Natural killer cell treated with Interleukin-12 subunit alpha and Interleukin-12 subunit beta and Interleukin-15 and Interleukin-18, amount 100 ng/mL, for 72 hours (primary cell): Measurements from ENCODE around the gene KRTAP4-6. TPM values are rescaled to one million over a fixed set of nuclear protein-coding genes. Genes with fewer than 3 reads are reported as not detected.
"Not testable (repeated sequence)": the region's sequence is repeated elsewhere in the genome, so short reads cannot be mapped to it uniquely, and the experiment has no call there.

Source experiments
- ATAC-seq, 2 donors: fragments of 150-1000 bp; cut with Tn5 transposase in 1 of 2; sonication (Bioruptor Pico), chemical (Tn5 transposase) in 1 of 2; 2 replicates each; pipeline ENCODE4 v1.10.0; 2021
- DNase-seq: peaks from one replicate; pipeline ENCODE4 v3.0.0; 2022; ENCODE audit warnings: low spot score
- H3K27ac Mint-ChIP-seq, 2 donors: 1 replicate in 1 of 2; 2 replicates in 1 of 2; pipeline ENCODE4 v1.8.0; 2022; ENCODE audit warnings: mixed read lengths in 2 of 2, mild to moderate bottlenecking in 1 of 2, moderate library complexity in 1 of 2
- H3K27me3 Mint-ChIP-seq, 2 donors: 1 replicate in 1 of 2; 2 replicates in 1 of 2; pipeline ENCODE4 v1.8.0; 2022; ENCODE audit warnings: mixed read lengths in 2 of 2
- H3K36me3 Mint-ChIP-seq: one replicate; pipeline ENCODE4 v1.8.0; 2022; ENCODE audit warnings: mixed read lengths
- H3K4me1 Mint-ChIP-seq, 2 donors: 1 replicate in 1 of 2; 2 replicates in 1 of 2; pipeline ENCODE4 v1.8.0; 2022; ENCODE audit warnings: low read depth in 2 of 2, mixed read lengths in 2 of 2, mild to moderate bottlenecking in 1 of 2
- H3K4me3 Mint-ChIP-seq: one replicate; pipeline ENCODE4 v1.8.0; 2022; ENCODE audit warnings: mixed read lengths
- H3K9me3 Mint-ChIP-seq: 2 replicates; pipeline ENCODE4 v1.8.0; 2022; ENCODE audit warnings: mixed read lengths
- total RNA-seq, 2 donors: library from RNA; stranded (reverse); gene quantifications; one replicate each; pipeline ENCODE4 v1.2.3, GENCODE V29; 2022

KRTAP4-6 gene
- total RNA-seq, 2 donors from 2014 or later: not detected

- H3K27ac Mint-ChIP-seq: no peak within 1 kb of the TSS
- H3K27me3 Mint-ChIP-seq: peaks cover 27 to 41% of the 10 kb centered on the region in 2 donors
- no peak within 1 kb of the TSS for H3K4me3 Mint-ChIP-seq
- no peaks in the 10 kb centered on the region for H3K9me3 Mint-ChIP-seq
- ATAC-seq: no peak
- no peaks in the 10 kb centered on the region for H3K4me1 Mint-ChIP-seq
- no peak for DNase-seq
- H3K36me3 Mint-ChIP-seq: no peaks in the 10 kb centered on the region
Measured at GRCh38 chr17:41160648-41161047, 20.3 kb upstream of the KRTAP4-6 start, which contains the start of gene KRTAP4-4. TSS of gene KRTAP4-4 (minus strand) at chr17:41160748. CDS start at chr17:41160691, 57 bp downstream.

GRCh38 chr17:41160190-41160589, 19.8 kb upstream of the KRTAP4-6 start:
- H3K27ac Mint-ChIP-seq, H3K4me3 Mint-ChIP-seq, H3K9me3 Mint-ChIP-seq, H3K36me3 Mint-ChIP-seq, ATAC-seq, DNase-seq, H3K4me1 Mint-ChIP-seq: not testable (repeated sequence)
- peaks cover 29 to 46% of the 10 kb centered on the region in 2 donors for H3K27me3 Mint-ChIP-seq

DNA sequence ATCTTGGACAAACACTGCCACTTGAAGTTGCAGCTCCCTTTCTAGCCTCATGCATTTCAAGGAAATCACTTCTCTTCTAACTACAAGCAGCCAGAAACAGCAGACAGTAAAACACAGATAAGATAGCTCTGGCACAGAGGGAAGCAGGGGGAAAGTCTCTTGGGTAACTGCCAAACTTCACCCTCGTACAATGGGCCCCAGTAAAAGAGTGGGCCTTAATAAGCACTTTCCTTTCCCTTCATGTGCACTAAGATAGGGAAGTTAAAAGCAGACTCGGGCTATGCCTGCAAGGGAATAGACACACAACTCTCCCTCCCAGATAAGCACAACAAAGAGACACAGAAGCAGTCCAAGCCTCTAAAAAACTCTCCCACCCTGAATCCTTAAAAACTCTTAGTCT, 13.5 kb upstream of the KRTAP4-6 start:
- Mint-ChIP-seq H3K4me1 (no peaks in the 10 kb centered on the region), H3K27ac (no peak overlapping the region), H3K36me3 (no peaks in the 10 kb centered on the region), H3K27me3 (peaks cover 34 to 62% of the 10 kb centered on the region in 2 donors), H3K9me3 (no peaks in the 10 kb centered on the region), H3K4me3 (no peak overlapping the region)
- DNase-seq (no peak), ATAC-seq (no peak)

- Mint-ChIP-seq H3K27me3 (peaks cover 32 to 54% of the 10 kb centered on the region in 2 donors), H3K4me3 (no peak overlapping the region), H3K9me3 (no peaks in the 10 kb centered on the region), H3K4me1 (no peaks in the 10 kb centered on the region), H3K36me3 (no peaks in the 10 kb centered on the region), H3K27ac (no peak overlapping the region)
- DNase-seq (no peak), ATAC-seq (no peak)
Measured at GRCh38 chr17:41151525-41151924, 11.2 kb upstream of the KRTAP4-6 start.

DNA sequence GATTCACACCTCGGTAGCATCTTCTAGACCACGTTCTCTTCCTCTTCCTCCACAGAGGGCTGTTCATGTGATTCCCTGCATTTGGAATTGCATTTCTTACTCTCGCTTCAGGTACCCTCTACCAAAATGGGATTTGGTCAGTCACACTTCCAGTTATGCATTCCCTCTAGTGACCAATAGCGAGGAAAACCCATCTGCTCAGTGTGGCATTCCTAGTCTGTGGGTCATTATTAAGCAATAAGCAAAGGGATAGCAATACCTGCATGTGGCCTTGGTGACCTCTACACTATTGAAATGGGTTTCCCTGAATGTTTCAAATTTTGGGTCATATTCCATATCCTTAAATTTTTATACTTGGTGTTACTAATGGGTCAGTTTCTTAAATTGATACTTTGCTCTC, 9.7 kb upstream of the KRTAP4-6 start:
- H3K36me3 Mint-ChIP-seq: no peaks in the 10 kb centered on the region
- no peak for DNase-seq
- H3K27me3 Mint-ChIP-seq: peaks cover 28 to 50% of the 10 kb centered on the region in 2 donors
- H3K27ac Mint-ChIP-seq: no peak overlapping the region
- ATAC-seq: no peak
- H3K4me3 Mint-ChIP-seq: no peak overlapping the region
- no peaks in the 10 kb centered on the region for H3K4me1 Mint-ChIP-seq
- no peaks in the 10 kb centered on the region for H3K9me3 Mint-ChIP-seq

- Mint-ChIP-seq H3K4me1 (no peaks in the 10 kb centered on the region), H3K27me3 (peaks cover 28 to 49% of the 10 kb centered on the region in 2 donors), H3K4me3 (no peak within 1 kb of the TSS), H3K9me3 (no peaks in the 10 kb centered on the region), H3K27ac (no peak within 1 kb of the TSS), H3K36me3 (no peaks in the 10 kb centered on the region)
- DNase-seq (no peak), ATAC-seq (no peak)
Measured at GRCh38 chr17:41149652-41149985, 9.3 kb upstream of the KRTAP4-6 start, which contains the start of gene KRTAP4-5. TSS of gene KRTAP4-5 (minus strand) at chr17:41149825. CDS start at chr17:41149767, 58 bp downstream.

DNA sequence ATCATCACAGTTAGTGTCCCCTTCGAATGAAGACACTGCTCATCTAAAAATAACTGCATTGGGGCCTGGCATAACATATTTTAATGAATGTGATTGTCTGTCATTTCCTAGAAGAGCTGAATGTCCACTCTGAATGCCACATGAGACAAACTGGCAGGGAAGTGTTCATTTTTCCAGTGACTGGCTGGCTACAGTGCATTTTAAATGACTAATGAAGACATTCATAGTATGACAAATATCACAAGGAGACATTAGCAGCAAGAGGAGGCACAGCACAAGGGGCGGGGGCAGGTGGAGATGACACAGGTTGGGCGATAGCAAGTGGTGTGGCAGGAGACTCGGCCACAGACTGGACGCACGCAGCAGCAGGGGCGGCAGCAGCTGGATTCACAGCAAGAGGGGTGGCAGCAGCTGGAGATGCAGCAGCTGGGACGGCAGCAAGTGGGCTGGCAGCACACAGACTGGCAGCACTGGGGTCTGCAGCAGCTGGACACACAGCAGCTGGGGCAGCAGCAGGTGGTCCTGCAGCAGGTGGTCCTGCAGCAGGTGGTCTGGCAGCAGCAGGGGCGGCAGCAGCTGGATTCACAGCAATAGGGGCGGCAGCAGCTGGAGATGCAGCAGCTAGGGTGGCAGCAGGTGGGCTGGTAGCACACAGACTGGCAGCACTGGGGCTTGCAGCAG, 8.8 kb upstream of the KRTAP4-6 start:
- H3K27ac Mint-ChIP-seq, DNase-seq, H3K9me3 Mint-ChIP-seq, ATAC-seq, H3K36me3 Mint-ChIP-seq, H3K4me1 Mint-ChIP-seq, H3K4me3 Mint-ChIP-seq: not testable (repeated sequence)
- peaks cover 27 to 47% of the 10 kb centered on the region in 2 donors for H3K27me3 Mint-ChIP-seq

- Mint-ChIP-seq H3K4me1 (no peaks in the 10 kb centered on the region), H3K27me3 (peaks cover 22 to 43% of the 10 kb centered on the region in 2 donors), H3K27ac (no peak overlapping the region), H3K4me3 (no peak overlapping the region), H3K9me3 (peaks cover 5% of the 10 kb centered on the region), H3K36me3 (peaks cover 10% of the 10 kb centered on the region)
- DNase-seq: no peak
- no peak for ATAC-seq
Measured at GRCh38 chr17:41147531-41148204, 7.3 kb upstream of the KRTAP4-6 start.

- Mint-ChIP-seq H3K9me3 (peaks cover 8% of the 10 kb centered on the region), H3K4me3 (no peak overlapping the region), H3K27ac (no peak overlapping the region), H3K36me3 (peaks cover 22% of the 10 kb centered on the region), H3K4me1 (no peaks in the 10 kb centered on the region), H3K27me3 (peaks cover 24 to 56% of the 10 kb centered on the region in 2 donors)
- DNase-seq (no peak), ATAC-seq (no peak)
Measured at GRCh38 chr17:41145261-41145660, 4.9 kb upstream of the KRTAP4-6 start.

GRCh38 chr17:41144846-41145245, 4.5 kb upstream of the KRTAP4-6 start:
- no peak for ATAC-seq
- peaks cover 23% of the 10 kb centered on the region for H3K36me3 Mint-ChIP-seq

GRCh38 chr17:41141361-41141760, 1.0 kb upstream of the KRTAP4-6 start:
- Mint-ChIP-seq H3K9me3 (peaks cover 12% of the 10 kb centered on the region), H3K36me3 (peaks cover 29% of the 10 kb centered on the region), H3K4me1 (no peaks in the 10 kb centered on the region), H3K27me3 (peaks cover 25 to 67% of the 10 kb centered on the region in 2 donors), H3K4me3 (no peak overlapping the region), H3K27ac (no peak overlapping the region)
- no peak for ATAC-seq
- no peak for DNase-seq

More at GRCh38 chr17:41144846-41145245, 4.5 kb upstream of the KRTAP4-6 start:
- peaks cover 8% of the 10 kb centered on the region for H3K9me3 Mint-ChIP-seq
- no peaks in the 10 kb centered on the region for H3K4me1 Mint-ChIP-seq
- DNase-seq: no peak
- H3K4me3 Mint-ChIP-seq: no peak overlapping the region
- H3K27me3 Mint-ChIP-seq: peaks cover 24 to 58% of the 10 kb centered on the region in 2 donors
- no peak overlapping the region for H3K27ac Mint-ChIP-seq

- not testable (repeated sequence) for H3K4me3 Mint-ChIP-seq, H3K4me1 Mint-ChIP-seq, ATAC-seq, H3K27ac Mint-ChIP-seq, DNase-seq
- peaks cover 25 to 56% of the 10 kb centered on the region in 2 donors for H3K27me3 Mint-ChIP-seq
- H3K36me3 Mint-ChIP-seq: peaks cover 29% of the 10 kb centered on the region
- H3K9me3 Mint-ChIP-seq: peaks cover 12% of the 10 kb centered on the region
Measured at GRCh38 chr17:41139865-41140264, 479 bp downstream of the KRTAP4-6 start.

- Mint-ChIP-seq H3K27ac (peak overlapping the region in 1 of 2 donors; percentile 26), H3K9me3 (no peaks in the 10 kb centered on the region), H3K36me3 (no peaks in the 10 kb centered on the region), H3K27me3 (peaks cover 22 to 42% of the 10 kb centered on the region in 2 donors), H3K4me3 (no peak overlapping the region), H3K4me1 (no peaks in the 10 kb centered on the region)
- DNase-seq (no peak), ATAC-seq (no peak)
Measured at GRCh38 chr17:41133880-41134735, 6.2 kb downstream of the KRTAP4-6 start.
